ENCODE results near the gene PTPRO.
"Not testable (repeated sequence)": the region's sequence is repeated elsewhere in the genome, so short reads cannot be mapped to it uniquely, and the experiment has no call there.

Gene PTPRO

GRCh38 chr12:15596174-15596573, 273.9 kb downstream of the PTPRO start:
- H3K36me3 Mint-ChIP-seq (ENCODE audit: low read depth), result no peaks in the 10 kb centered on the region
- H3K4me3 Mint-ChIP-seq, result no peak overlapping the region
- H3K27ac Mint-ChIP-seq, result no peak overlapping the region
- H3K9me3 Mint-ChIP-seq, result no peaks in the 10 kb centered on the region
- no peaks in the 10 kb centered on the region for H3K27me3 Mint-ChIP-seq
- H3K4me1 Mint-ChIP-seq (ENCODE audit: low read depth), result no peaks in the 10 kb centered on the region

DNA sequence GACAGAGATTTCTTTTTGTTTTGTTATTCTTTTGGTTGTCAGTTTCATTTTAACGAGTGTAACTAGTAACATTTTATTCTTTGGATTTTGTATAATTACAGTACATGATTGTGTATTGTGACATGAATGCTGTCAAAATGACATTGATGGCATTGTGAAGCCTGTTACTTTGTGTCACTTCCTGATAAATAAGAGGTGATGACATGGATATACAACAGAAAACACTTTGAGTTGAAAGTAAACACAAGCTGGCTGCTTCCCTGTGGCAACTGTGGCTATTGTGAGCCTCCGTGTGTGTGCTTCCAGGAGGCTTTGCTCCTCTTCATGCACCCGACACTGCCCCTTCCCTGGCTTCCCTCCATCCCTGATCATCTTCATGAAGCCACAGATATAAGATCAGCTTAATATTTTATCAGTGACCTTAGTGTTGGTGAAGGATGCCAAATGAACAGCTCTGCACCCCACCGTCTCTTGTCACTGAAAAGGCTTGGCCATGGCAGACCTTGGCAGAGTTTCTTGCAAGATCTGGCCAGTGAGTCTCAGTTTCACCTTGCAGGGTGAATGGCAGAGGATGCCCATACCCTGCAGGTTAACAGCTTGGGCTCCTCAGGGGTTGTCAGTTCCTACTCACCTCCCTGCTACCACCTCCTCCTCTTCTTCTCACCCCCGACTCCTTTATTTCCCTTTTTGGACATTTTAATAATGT, 275.0 kb downstream of the PTPRO start:
- H3K27me3 Mint-ChIP-seq, result peaks cover 4% of the 10 kb centered on the region
- H3K4me1 Mint-ChIP-seq (ENCODE audit: low read depth), result peaks cover 6% of the 10 kb centered on the region
- no peaks in the 10 kb centered on the region for H3K9me3 Mint-ChIP-seq
- no peaks in the 10 kb centered on the region for H3K36me3 Mint-ChIP-seq (ENCODE audit: low read depth)
- H3K4me3 Mint-ChIP-seq, result no peak overlapping the region
- no peak overlapping the region for H3K27ac Mint-ChIP-seq

GRCh38 chr12:15599266-15600037, 277.1 kb downstream of the PTPRO start:
- peaks cover 4% of the 10 kb centered on the region for H3K27me3 Mint-ChIP-seq
- no peaks in the 10 kb centered on the region for H3K9me3 Mint-ChIP-seq
- no peak overlapping the region for H3K27ac Mint-ChIP-seq
- H3K36me3 Mint-ChIP-seq (ENCODE audit: low read depth), result no peaks in the 10 kb centered on the region
- H3K4me1 Mint-ChIP-seq (ENCODE audit: low read depth), result peaks cover 6% of the 10 kb centered on the region
- no peak overlapping the region for H3K4me3 Mint-ChIP-seq

GRCh38 chr12:15600223-15600935, 278.1 kb downstream of the PTPRO start:
- Mint-ChIP-seq H3K9me3 (no peaks in the 10 kb centered on the region), H3K27ac (no peak overlapping the region)

DNA sequence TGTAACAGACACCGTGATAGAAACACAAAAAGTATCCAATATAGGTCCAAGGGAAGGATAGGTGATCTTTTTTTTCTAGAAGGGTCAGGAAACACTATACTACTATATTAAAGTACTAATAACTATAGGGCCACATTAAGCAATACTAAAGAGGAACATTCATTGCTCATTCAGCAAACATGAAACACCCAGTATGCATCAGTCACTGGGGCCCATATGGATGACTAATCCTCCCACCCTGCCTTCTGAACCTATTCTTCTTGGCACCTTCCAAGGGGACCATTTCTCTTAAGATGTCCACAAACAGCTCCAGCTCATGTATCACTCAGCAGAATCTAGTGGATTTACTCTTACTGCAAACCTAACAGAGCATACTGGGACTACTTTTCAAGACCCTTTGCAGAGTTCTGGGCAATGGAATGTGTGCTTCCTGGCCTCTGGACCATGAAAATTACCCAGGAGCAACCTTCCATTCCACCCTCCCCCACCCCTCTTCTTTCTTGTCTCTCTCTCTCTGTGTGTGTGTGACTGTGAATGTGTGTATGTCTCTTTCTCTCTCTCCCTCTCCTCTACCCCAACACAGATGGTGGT, 279.0 kb downstream of the PTPRO start:
- H3K4me3 Mint-ChIP-seq, result no peak overlapping the region
- H3K9me3 Mint-ChIP-seq, result no peaks in the 10 kb centered on the region
- peaks cover 6% of the 10 kb centered on the region for H3K4me1 Mint-ChIP-seq (ENCODE audit: low read depth)
- no peak overlapping the region for H3K27ac Mint-ChIP-seq
- H3K36me3 Mint-ChIP-seq (ENCODE audit: low read depth), result no peaks in the 10 kb centered on the region
- peaks cover 4% of the 10 kb centered on the region for H3K27me3 Mint-ChIP-seq

More at GRCh38 chr12:15600223-15600935, 278.1 kb downstream of the PTPRO start:
- Mint-ChIP-seq H3K4me1 (ENCODE audit: low read depth) (peaks cover 6% of the 10 kb centered on the region), H3K36me3 (ENCODE audit: low read depth) (no peaks in the 10 kb centered on the region), H3K4me3 (no peak overlapping the region), H3K27me3 (peaks cover 4% of the 10 kb centered on the region)

DNA sequence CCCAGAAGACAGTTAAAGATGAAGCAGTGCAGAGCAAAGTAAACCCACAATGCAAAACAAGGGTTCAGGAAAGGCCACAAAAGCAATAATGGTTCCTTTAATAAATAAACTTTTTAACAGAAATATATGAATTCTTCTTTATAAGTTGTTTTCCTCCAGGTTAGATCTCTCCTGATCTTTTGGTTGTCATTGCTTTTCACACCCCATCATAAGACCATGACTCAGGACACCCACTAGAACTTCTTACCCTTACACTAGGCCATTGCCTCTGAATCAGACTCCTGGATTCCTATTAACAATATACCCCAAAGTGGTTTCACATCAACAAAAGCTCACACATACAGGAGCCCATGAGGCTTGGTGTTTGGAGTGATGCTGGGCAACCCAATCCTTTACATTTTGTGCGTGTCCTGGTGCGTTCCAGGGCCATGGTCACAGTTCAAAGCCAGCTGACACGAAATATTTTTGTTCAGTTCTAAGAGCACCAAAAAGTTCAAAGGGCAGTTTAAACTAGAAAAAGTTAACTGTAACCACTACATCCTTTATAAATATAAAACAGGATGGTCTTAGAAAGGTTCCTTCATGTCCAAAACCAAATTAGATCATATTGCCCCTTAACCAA, 279.9 kb downstream of the PTPRO start:
- Mint-ChIP-seq H3K27me3 (peaks cover 4% of the 10 kb centered on the region), H3K4me3 (no peak overlapping the region), H3K36me3 (ENCODE audit: low read depth) (no peaks in the 10 kb centered on the region), H3K27ac (no peak overlapping the region), H3K4me1 (ENCODE audit: low read depth) (peaks cover 6% of the 10 kb centered on the region), H3K9me3 (no peaks in the 10 kb centered on the region)

DNA sequence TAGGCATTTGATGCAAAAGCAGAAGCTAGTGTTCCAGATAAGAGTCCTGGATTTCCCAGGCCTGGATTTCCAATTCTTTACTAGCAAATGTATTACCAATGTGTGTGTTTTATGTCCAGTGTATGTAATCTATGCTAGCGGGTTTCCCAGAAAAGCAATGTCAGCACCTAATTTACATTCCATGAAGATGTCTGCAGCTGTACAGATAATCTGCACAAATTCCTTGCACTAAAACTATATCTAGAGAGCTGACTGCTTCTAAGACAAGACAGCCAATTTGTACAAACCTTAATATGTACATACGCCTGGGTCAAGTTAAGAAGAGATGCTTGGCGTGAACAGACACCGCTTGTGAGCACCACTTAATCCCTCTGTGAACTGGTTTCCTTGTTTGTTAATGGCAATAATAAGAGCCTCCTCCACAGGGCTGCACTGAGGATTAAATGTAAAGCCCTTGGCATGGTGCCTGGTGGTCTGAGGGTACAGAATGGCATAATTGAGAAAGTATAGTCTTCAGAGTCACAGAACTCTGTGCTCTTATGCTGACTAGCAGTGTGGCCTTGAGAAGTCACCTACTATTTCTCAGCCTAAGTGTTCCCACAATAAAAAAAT, 281.3 kb downstream of the PTPRO start:
- Mint-ChIP-seq H3K36me3 (ENCODE audit: low read depth) (no peaks in the 10 kb centered on the region), H3K27me3 (peaks cover 4% of the 10 kb centered on the region), H3K27ac (no peak overlapping the region), H3K9me3 (no peaks in the 10 kb centered on the region), H3K4me1 (ENCODE audit: low read depth) (peaks cover 6% of the 10 kb centered on the region), H3K4me3 (no peak overlapping the region)

- peaks cover 6% of the 10 kb centered on the region for H3K4me1 Mint-ChIP-seq (ENCODE audit: low read depth)
- no peak overlapping the region for H3K27ac Mint-ChIP-seq
- peaks cover 5% of the 10 kb centered on the region for H3K27me3 Mint-ChIP-seq
- no peaks in the 10 kb centered on the region for H3K9me3 Mint-ChIP-seq
- H3K4me3 Mint-ChIP-seq, result no peak overlapping the region
- H3K36me3 Mint-ChIP-seq (ENCODE audit: low read depth), result no peaks in the 10 kb centered on the region
Measured at GRCh38 chr12:15605881-15606590, 283.7 kb downstream of the PTPRO start.

DNA sequence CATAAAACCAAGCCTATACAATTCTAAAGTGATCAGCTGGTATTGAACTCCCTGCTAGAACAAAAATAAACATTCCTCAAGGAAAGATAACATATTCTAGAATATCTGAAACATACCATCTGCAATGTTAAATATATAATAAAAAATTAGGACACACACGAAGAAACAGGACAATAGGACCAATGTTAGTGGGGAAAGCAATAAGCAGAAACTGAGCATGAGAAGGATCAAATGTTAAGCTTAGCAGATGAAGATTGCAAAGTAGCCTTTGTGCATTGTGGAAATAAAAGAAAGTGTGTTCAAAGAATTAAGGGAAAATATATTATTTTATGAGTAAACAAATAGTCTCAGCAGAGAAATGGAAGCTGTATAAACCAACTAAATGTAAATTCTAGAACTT, 286.1 kb downstream of the PTPRO start:
- Mint-ChIP-seq H3K27ac (no peak overlapping the region), H3K4me1 (ENCODE audit: low read depth) (no peaks in the 10 kb centered on the region), H3K36me3 (ENCODE audit: low read depth) (no peaks in the 10 kb centered on the region), H3K27me3 (peaks cover 3% of the 10 kb centered on the region), H3K9me3 (peaks cover 4% of the 10 kb centered on the region), H3K4me3 (no peak overlapping the region)

DNA sequence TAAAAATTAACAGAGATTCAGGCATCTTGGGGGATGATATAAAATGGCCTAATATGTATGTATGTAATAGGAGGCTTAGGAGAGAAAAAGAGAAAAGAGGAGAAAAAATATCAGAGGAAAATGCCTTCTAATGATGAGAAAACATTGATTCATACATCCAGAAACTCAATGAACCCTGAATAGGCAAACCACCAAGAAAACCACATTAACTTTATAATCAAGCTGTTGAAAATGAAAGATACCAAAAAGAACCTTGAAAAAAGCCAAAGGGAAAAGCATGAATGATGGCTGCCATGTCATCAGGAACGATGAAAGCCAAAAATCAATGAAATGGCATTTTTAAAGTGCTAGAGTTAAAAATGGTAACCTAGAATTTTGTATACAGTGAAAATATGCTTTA, 286.6 kb downstream of the PTPRO start:
- H3K9me3 Mint-ChIP-seq, result peaks cover 4% of the 10 kb centered on the region
- H3K4me1 Mint-ChIP-seq (ENCODE audit: low read depth), result no peaks in the 10 kb centered on the region
- H3K27me3 Mint-ChIP-seq, result peaks cover 4% of the 10 kb centered on the region
- no peaks in the 10 kb centered on the region for H3K36me3 Mint-ChIP-seq (ENCODE audit: low read depth)
- H3K4me3 Mint-ChIP-seq, result no peak overlapping the region
- H3K27ac Mint-ChIP-seq, result no peak overlapping the region

DNA sequence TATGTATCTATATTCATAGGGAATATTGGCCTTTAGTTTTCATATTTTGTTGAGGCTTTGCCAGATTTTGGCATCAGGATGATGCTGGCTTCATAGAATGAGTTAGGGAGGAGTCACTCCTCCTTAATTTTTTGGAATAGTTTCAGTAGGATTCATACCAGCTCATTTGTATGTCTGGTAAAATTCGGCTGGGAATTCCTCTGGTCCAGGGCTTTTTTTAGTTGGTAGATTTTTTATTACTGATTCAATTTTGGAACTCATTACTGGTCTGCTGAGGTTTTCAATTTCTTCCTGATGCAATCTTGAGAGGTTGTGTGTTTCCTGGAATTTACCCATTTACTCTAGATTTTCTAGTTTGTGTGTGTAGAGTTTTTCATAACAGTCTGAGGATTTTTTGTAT, 291.7 kb downstream of the PTPRO start:
- no peaks in the 10 kb centered on the region for H3K4me1 Mint-ChIP-seq (ENCODE audit: low read depth)
- no peak overlapping the region for H3K4me3 Mint-ChIP-seq
- H3K27ac Mint-ChIP-seq, result no peak overlapping the region
- H3K27me3 Mint-ChIP-seq, result peaks cover 15% of the 10 kb centered on the region
- H3K36me3 Mint-ChIP-seq (ENCODE audit: low read depth), result no peaks in the 10 kb centered on the region
- peaks cover 19% of the 10 kb centered on the region for H3K9me3 Mint-ChIP-seq

GRCh38 chr12:15616495-15616894, 294.2 kb downstream of the PTPRO start:
- Mint-ChIP-seq H3K27me3 (peaks cover 12% of the 10 kb centered on the region), H3K9me3 (peaks cover 19% of the 10 kb centered on the region)
- H3K4me1 Mint-ChIP-seq (ENCODE audit: low read depth); H3K36me3 Mint-ChIP-seq (ENCODE audit: low read depth); H3K4me3 Mint-ChIP-seq; H3K27ac Mint-ChIP-seq: not testable (repeated sequence)

DNA sequence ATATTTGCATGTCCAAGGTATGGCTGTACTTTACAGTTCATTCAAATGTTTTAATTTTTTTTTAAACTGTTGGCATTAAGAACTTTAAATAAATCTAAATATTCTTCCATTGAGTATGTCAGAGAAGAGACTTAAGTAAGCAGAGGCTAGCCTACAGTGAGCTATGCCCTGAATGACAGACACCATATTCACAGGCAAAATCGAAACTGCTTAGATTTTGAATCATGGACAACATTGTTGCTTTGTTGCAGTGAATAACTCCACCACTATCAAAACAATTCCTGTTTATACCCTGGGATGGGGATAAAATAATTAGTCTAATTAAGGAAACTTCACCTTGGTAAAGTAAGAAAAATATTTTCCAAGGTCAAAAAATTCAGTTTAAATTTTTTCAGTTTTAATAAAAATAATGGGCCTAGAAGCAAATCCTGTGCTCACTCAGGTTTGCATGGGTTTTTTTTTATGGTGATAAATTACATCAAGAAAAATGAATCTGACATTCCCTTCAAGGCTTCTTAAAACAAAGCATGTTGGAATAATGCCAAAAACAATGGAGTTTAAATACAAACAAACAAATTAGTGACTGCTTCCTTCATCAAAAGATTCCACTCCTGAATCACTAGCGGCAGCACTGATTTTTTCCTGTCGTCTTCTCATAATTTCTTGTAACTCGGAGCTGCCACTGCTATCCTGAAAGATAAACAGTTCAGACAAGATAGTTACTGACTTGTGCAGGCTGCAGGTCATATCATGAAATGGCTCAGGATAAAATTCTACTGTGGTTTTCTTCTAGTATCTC, 298.6 kb downstream of the PTPRO start:
- H3K4me3 Mint-ChIP-seq, result no peak overlapping the region
- no peaks in the 10 kb centered on the region for H3K36me3 Mint-ChIP-seq (ENCODE audit: low read depth)
- no peak overlapping the region for H3K27ac Mint-ChIP-seq
- peaks cover 4% of the 10 kb centered on the region for H3K9me3 Mint-ChIP-seq
- H3K4me1 Mint-ChIP-seq (ENCODE audit: low read depth), result no peaks in the 10 kb centered on the region
- H3K27me3 Mint-ChIP-seq, result peaks cover 5% of the 10 kb centered on the region
